NCI-H2029 treated with DMSO at 0.1 percent for 48 hours (cell line): ENCODE data around the gene KCNAB1.

Experiments
- DNase-seq: peaks from one replicate; lab custom pipeline; 2025; lab: John Stamatoyannopoulos, UW

Gene KCNAB1

DNA sequence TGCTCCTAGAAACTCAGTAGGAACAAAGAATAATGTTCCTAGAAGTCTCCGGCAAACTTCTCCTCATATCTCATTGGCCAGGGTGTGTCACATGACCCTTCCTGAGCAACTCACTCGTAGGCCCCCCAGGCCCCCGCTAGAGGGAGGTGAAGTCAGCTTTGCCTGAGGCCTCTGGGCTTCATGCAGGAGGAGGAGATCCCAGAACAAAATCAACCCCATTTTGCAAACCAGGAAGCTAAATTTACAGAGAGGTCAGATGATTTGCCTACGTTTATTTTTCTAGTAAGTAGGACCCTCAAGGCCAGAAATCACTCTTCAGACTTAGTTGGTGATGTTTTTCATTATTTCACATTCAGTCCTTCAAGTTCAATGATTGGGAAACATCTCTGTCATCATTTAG, 335.5 kb downstream of the KCNAB1 start:
- DNase-seq = no peak

GRCh38 chr3:156456771-156457224, 336.4 kb downstream of the KCNAB1 start:
- no peak for DNase-seq

GRCh38 chr3:156459434-156459833, 339.1 kb downstream of the KCNAB1 start:
- DNase-seq = no peak

- no peak for DNase-seq
Observed at GRCh38 chr3:156460206-156460611, 339.8 kb downstream of the KCNAB1 start.

DNA sequence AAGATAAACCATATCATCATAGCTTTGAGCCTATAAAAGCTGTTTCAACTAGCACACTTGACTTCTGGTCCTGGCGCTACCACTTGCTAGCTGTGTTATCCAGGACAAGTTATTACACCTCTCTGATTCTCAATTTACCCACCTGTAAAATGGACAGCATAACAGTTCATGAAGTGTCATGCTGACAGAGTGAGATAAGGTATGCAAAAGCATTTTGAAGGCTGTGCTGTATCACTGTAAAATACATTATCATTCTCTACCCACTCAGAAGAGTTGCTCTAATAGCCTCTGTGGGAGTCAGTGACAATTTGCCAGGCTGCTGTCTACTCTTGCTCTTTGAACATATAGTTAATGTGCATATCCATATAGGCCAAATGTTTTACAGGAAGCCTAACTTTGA, 341.5 kb downstream of the KCNAB1 start:
- DNase-seq = no peak

- DNase-seq = no peak
Observed at GRCh38 chr3:156463123-156463522, 342.7 kb downstream of the KCNAB1 start.

GRCh38 chr3:156465194-156465593, 344.8 kb downstream of the KCNAB1 start:
- DNase-seq = no peak

DNA sequence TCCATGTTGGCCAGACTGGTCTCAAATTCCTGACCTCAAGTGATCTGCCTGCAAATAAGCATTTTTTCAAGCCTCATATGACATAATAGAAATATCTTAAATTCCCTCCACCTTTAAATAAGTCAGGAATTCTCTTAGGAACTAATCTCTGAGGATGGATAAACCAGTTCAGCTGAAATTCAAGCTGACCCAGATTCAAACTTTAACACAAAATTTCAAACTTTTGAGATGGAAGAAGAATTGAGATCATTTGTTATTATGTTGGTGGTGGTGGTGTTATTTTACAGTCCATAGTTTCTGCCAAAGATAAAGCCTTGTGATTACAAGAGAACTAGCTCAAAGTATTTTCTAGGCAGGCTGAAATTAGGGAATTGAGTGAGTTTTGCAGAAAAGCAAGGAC, 349.1 kb downstream of the KCNAB1 start:
- no peak for DNase-seq

DNA sequence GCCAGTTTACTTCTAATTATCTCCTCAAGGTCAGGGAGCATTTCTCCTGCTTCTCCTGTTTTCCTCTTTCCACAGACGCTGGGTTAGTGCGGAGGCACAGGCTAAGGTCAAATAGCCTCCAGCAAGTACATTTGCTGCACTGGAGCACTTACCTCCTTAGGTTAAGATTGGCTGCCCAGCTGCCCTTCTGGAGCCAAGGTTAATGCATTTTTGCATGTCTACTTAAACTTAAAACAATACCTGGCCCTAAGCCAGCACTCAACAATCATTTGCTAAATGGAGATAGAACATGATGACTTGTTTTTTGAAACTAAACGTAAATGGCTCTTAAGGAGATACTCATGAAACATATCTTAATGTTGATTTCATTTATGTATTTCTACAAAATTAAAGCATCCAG, 351.1 kb downstream of the KCNAB1 start:
- DNase-seq = no peak

DNA sequence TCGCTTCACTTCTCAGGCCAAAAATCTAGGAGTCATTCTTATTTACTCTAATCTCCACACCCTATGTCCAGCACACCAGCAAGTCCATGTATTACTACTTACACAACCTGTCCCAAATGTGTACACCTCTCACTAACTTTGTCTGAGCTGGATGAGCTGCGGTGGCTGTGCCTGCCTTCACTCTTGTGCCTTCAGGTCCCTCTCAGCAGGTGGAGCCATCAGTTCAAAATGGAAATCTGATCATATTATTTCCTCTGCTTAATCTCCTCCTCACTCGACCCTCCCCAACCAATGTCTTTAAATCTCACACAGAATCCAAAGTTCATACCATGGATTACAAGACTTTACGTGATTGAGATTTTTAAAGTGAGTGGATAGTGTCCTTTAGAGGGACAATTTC, 351.8 kb downstream of the KCNAB1 start:
- DNase-seq = no peak

DNA sequence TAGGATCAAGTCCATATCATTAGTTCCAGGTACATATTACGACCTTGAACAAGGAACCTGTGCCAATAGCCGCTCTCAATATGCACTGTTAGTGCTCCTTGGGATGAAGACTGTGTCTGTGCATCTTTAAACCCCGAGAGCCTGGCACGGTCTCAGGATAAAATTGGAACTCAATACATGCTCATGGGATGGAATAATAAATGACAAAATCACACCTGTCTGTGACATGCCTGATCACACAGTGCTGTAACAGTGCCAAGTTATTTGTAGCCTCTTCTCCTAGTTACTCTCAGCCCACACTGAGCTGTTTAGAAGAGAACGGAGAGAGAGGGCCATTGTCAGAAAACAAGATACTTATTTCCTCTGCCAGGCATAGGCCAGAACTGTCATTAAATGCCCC, 352.3 kb downstream of the KCNAB1 start:
- no peak for DNase-seq

DNA sequence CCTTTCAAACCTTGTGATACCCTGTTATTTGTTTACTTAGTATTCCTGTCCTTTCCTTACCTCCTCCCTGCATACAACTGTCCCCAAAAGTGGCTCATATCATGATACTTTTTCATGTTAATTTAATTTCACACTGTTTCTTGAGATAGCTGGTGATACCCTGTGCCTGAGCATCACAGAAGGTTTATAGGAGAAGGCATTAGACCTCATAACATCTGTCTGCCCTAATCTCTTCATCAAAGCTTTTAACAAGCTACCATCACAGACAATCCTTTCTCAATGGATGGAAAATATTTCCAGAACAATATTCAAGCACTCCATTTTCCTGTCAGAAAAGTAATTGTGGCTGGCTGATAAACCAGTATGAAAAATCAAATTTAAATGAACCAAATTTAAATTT, 353.0 kb downstream of the KCNAB1 start:
- no peak for DNase-seq

- no peak for DNase-seq
Observed at GRCh38 chr3:156474560-156475389, 354.4 kb downstream of the KCNAB1 start.

GRCh38 chr3:156477323-156477722, 356.9 kb downstream of the KCNAB1 start:
- DNase-seq = no peak

DNA sequence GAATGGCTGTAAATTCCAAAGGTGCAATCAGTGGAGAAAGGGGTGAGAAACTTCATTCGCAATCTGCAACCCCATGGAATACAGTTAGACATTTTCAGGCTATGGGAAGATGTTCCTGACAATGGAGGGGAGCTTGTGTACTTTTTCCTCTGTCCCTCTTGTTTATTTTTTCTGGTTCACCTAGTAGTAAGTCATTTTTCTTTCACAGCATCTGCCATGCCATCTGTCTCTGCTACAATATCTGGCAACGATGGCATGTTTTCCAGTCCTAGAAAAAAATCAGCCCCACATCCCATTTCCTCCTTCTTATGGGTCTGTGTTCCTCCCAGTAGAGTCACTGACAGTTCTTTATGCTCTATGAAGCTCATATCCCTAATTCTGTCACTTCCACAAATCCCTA, 358.5 kb downstream of the KCNAB1 start:
- DNase-seq = no peak

DNA sequence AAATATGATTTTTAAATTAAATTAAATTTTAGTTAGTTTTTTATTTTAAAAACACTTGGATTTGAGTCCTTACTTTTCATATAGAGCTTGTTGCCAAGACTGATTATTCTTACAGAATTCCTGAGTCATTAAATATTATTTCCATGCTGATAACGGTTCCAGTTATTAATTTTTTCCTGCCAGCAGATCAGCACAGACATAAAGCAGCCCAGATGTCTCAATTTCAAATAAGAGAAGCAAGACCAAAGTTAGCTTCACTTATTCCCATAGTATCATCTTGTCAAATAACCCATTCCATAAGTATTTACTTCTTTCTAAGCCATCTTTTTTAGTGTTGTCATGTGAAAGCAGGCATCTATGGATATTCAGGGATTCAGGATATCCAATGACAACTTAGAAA, 359.2 kb downstream of the KCNAB1 start:
- DNase-seq = no peak

DNA sequence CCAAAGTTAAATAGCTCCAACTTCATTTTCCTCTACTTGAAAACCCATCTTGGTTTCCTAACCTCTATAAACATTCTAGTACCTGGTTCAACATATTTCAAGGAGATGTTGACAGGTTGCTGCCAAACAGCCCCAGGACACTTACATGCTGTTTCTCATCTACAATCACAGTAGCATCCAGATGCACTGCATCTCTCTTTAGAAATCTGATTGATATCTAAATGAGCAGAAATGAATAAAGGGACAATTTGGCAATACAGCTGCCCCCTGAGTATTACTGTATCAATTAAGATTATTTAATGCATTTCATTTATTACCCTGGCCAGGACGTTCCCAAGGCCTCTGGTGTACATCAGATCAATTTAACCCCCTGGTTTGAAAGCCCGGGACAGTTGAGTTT, 360.6 kb downstream of the KCNAB1 start:
- DNase-seq = no peak

- DNase-seq = no peak
Observed at GRCh38 chr3:156483002-156483401, 362.6 kb downstream of the KCNAB1 start.

GRCh38 chr3:156483426-156483825, 363.0 kb downstream of the KCNAB1 start:
- DNase-seq = no peak

- DNase-seq = no peak
Observed at GRCh38 chr3:156483961-156484787, 363.8 kb downstream of the KCNAB1 start.

- no peak for DNase-seq
Observed at GRCh38 chr3:156488767-156489166, 368.4 kb downstream of the KCNAB1 start.

DNA sequence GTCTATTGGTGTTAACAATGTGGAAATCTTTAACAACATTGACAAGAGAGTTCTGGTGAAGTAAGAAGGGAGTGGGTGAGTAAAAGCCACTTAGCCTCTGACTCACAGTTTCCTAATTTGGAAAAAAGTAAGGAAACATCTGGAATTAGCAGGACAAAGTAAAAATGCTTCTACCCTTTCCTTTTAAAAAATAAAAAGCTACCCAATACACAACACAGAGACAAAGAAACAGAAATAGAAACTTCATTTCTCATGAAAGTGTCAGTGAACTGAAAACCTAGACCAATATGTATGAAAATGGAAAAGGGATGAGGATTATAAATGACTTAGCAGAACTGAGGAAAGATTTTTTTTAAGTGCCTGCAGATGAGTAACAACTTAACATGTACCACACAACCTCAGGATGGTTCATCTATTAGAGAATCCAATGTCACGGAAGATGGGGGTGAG, 369.1 kb downstream of the KCNAB1 start:
- DNase-seq = no peak

DNA sequence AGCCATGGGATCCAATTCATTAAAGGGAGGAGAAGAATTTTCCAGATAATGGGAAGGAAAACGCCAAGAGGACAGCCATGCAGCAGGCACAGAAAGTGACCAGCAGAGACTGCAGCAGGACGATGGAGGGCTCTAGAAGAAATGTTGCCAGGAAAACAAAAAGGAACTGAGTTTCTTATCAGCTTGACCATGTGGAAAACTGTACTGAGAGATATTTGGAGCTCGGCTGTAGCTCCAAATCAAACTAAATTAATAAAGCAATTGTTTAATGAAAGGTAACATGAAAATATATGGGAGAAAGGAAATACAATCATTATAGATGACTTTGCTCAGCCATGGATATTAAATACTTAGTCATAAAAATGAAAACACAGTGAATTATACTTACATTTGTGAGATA, 370.8 kb downstream of the KCNAB1 start:
- no peak for DNase-seq
